Colonic mucosa (tissue), 4 donors: ENCODE results near the gene WLS. TPM values are rescaled to one million over a fixed set of nuclear protein-coding genes. Genes with fewer than 3 reads are reported as not detected.

Experiments used
- DNase-seq: peaks from one replicate; pipeline ENCODE4 v3.0.0-alpha.2; 2020
- H3K27ac ChIP-seq: fragments of 200-600 bp; one replicate; pipeline ENCODE4 v1.8.0; 2021
- H3K27me3 ChIP-seq: fragments of 200-600 bp; one replicate; pipeline ENCODE4 v1.8.0; 2021
- H3K36me3 ChIP-seq: fragments of 200-600 bp; one replicate; pipeline ENCODE4 v1.8.0; 2021
- H3K4me1 ChIP-seq: fragments of 200-600 bp; one replicate; pipeline ENCODE4 v1.8.0; 2021; ENCODE audit warnings: mild to moderate bottlenecking
- H3K4me3 ChIP-seq: fragments of 200-600 bp; one replicate; pipeline ENCODE4 v1.8.0; 2021
- H3K9ac ChIP-seq, 2 donors: one replicate each; pipeline ENCODE4 v1.7.0; 2013; ENCODE audit warnings: control low read depth in 2 of 2, low read depth in 2 of 2, low read length in 2 of 2
- H3K9me3 ChIP-seq: fragments of 200-600 bp; one replicate; pipeline ENCODE4 v1.8.0; 2021
- CTCF ChIP-seq: fragments of 200-600 bp; IDR thresholded peaks from one replicate; pipeline ENCODE4 v1.8.0; 2022; ENCODE audit warnings: antibody characterized with exemption, mild to moderate bottlenecking
- intact Hi-C: fragments of 100-400 bp; cut with DNase I; formaldehyde crosslinking; loops from one replicate; pipeline ENCODE4 v1.14.1; 2022
- total RNA-seq, 2 donors: library from RNA; stranded (reverse); fragmentation: NEBNext Ultra II Directional in 1 of 2; extraction: Animal tissue kit (Norgen Biotek cat#: 25700) in 1 of 2; gene quantifications; one replicate each; pipeline ENCODE4 v1.2.1, GENCODE V29; 2021
- donor health status: healthy.
- donor health status: DM: no; HTN: no; CAD: no.
- donor health status: DM: no; HTN: no; CAD: no.

The WLS gene
- total RNA-seq, 2 donors from 2014 or later, result 88.3 to 116 TPM

GRCh38 chr1:68093737-68094136 lies 138.6 kb downstream of the WLS start:
- no peak overlapping the region for H3K4me3 ChIP-seq
- DNase-seq, result no peak
- TF ChIP-seq CTCF, result no peak
- H3K27me3 ChIP-seq, result no peaks in the 10 kb centered on the region
- intact Hi-C loops, result no loop called here
- no peaks in the 10 kb centered on the region for H3K36me3 ChIP-seq
- H3K27ac ChIP-seq, result no peak overlapping the region
- H3K9me3 ChIP-seq, result no peaks in the 10 kb centered on the region
- H3K4me1 ChIP-seq, result no peaks in the 10 kb centered on the region
- H3K9ac ChIP-seq, result no peak overlapping the region

- Histone ChIP-seq H3K36me3 (no peaks in the 10 kb centered on the region), H3K9me3 (no peaks in the 10 kb centered on the region), H3K4me3 (no peak overlapping the region), H3K27ac (no peak overlapping the region), H3K9ac (no peak overlapping the region), H3K4me1 (no peaks in the 10 kb centered on the region), H3K27me3 (no peaks in the 10 kb centered on the region)
- intact Hi-C loops, result no loop called here
- DNase-seq, result no peak
- TF ChIP-seq CTCF, result no peak
These were observed 145.1 kb downstream of the WLS start for GRCh38 chr1:68087184-68087583.

- Histone ChIP-seq H3K4me1 (no peaks in the 10 kb centered on the region), H3K27me3 (no peaks in the 10 kb centered on the region), H3K27ac (no peak overlapping the region), H3K4me3 (no peak overlapping the region), H3K36me3 (no peaks in the 10 kb centered on the region), H3K9me3 (no peaks in the 10 kb centered on the region), H3K9ac (no peak overlapping the region)
- no peak for DNase-seq
- intact Hi-C loops, result no loop called here
- TF ChIP-seq CTCF, result no peak
These were observed 146.6 kb downstream of the WLS start for GRCh38 chr1:68085752-68086151.

- H3K9ac ChIP-seq, result no peak overlapping the region
- no peaks in the 10 kb centered on the region for H3K27me3 ChIP-seq
- no peak for DNase-seq
- no peak overlapping the region for H3K27ac ChIP-seq
- H3K4me1 ChIP-seq, result no peaks in the 10 kb centered on the region
- intact Hi-C loops, result no loop called here
- TF ChIP-seq CTCF, result no peak
- no peak overlapping the region for H3K4me3 ChIP-seq
- H3K36me3 ChIP-seq, result no peaks in the 10 kb centered on the region
- H3K9me3 ChIP-seq, result no peaks in the 10 kb centered on the region
These were observed 148.6 kb downstream of the WLS start for GRCh38 chr1:68083686-68084085.

GRCh38 chr1:68081775-68082283 lies 150.5 kb downstream of the WLS start:
- no peaks in the 10 kb centered on the region for H3K4me1 ChIP-seq
- no peak for DNase-seq
- no peak overlapping the region for H3K4me3 ChIP-seq
- H3K9ac ChIP-seq, result no peak overlapping the region
- no peaks in the 10 kb centered on the region for H3K27me3 ChIP-seq
- no peaks in the 10 kb centered on the region for H3K36me3 ChIP-seq
- intact Hi-C loops, result no loop called here
- no peaks in the 10 kb centered on the region for H3K9me3 ChIP-seq
- no peak for TF ChIP-seq CTCF
- no peak overlapping the region for H3K27ac ChIP-seq

GRCh38 chr1:68078647-68079046 lies 153.7 kb downstream of the WLS start:
- TF ChIP-seq CTCF, result no peak
- intact Hi-C loops, result no loop called here
- Histone ChIP-seq H3K9me3 (no peaks in the 10 kb centered on the region), H3K9ac (no peak overlapping the region), H3K27me3 (no peaks in the 10 kb centered on the region), H3K27ac (no peak overlapping the region), H3K4me3 (no peak overlapping the region), H3K36me3 (no peaks in the 10 kb centered on the region), H3K4me1 (no peaks in the 10 kb centered on the region)
- DNase-seq, result no peak
